Endometrium (tissue), 2 donors: ENCODE results near the gene TEF.

Experiments used
- FAIRE-seq: peaks from 2 replicates; lab custom pipeline; 2012; peaks lifted over from hg19 to GRCh38; lab: Jason Lieb, UNC
- donor health status: control.
- donor health status: control.

Gene TEF

DNA sequence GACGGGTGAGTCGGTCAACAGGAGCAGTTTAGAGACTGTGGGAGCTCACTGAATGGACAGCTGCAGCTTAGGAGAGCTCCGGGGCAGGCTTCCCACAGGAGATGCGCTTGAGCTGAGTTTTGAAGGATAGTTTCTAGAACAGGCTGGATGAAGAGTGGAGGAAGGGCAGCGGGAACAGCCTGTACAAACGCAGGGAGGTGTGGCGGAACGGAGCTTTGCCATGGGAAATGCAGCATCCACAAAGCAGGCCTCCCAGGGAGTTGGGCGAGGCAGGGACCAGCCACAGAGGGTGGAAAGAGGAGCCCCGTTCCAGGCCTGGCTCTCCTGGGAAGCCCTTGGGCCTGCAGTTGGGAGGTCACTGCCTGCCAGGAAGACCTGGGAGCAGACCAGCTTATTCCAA is 26.8 kb upstream of the TEF start:
- FAIRE-seq: no peak

GRCh38 chr22:41355895-41356294 is 25.8 kb upstream of the TEF start:
- FAIRE-seq: no peak

- no peak for FAIRE-seq
Measured at GRCh38 chr22:41356430-41357028, 25.2 kb upstream of the TEF start.

GRCh38 chr22:41357191-41357590 is 24.6 kb upstream of the TEF start:
- FAIRE-seq: no peak

DNA sequence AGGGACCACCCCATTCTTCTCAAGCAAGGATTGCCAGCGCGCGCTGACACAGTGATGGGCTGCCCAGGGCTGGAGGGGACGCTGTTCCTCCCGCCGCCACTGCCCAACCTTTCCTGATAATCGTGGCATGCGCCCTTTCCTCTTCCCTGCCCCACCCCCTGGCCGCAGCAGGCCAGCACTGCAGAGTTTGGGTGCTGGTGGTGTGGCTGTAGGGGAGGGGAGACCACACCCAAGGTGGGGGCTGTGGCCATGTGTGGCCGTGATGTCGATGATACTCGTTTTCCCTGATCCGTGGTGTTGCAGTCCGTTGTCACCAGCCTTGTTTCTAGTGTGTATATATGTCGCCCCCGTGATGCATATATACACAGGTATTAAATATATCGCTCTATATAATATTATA is 22.8 kb upstream of the TEF start:
- FAIRE-seq: no peak

- no peak for FAIRE-seq
Measured at GRCh38 chr22:41359376-41359775, 22.4 kb upstream of the TEF start.

GRCh38 chr22:41360126-41360525 is 21.6 kb upstream of the TEF start:
- FAIRE-seq: no peak

DNA sequence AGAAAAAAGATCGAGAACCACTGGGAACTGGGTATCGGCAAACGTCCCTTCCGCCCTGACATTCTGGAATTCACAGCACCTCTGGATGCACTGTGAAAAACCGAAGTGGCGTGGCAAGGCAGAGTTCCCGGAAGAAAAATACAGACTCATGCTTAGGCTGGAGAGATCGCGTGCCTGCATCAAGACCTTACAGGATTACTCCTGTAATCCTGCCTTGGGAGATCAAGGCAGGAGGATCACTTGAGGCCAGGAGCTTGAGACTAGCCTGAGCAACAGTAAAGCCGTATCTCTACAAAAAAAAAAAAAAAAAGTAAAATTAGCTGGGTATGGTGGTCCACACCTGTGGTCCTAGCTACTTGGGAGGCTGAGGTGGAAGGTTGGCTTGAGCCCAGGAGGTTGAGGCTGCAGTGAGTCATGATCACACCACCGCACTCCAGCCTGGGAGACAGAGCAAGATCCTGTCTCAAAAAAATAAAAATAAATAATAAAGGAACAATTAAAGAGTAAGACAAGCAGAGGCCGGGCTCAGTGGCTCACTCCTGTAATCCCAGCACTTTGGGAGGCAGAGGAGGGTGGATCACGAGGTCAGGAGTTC is 19.9 kb upstream of the TEF start:
- no peak for FAIRE-seq

DNA sequence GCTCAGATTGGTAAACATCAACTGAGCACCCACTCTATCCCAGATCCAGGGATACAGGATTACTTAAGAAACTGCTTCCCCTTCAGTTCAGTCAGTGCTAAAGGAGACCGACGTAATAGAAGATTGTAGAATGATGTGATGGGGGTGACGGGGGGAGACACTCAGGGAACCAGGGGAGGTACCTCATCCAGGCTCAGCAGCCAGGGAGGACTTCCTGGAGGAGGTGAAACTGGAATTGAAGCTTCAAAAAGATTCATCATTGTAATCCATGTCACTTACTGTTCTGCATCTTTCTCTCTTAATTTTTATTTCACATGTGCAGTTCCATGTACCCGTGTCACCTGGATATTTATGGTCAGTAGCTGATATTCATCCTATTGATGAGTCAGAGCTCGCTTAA is 19.1 kb upstream of the TEF start:
- FAIRE-seq: no peak

DNA sequence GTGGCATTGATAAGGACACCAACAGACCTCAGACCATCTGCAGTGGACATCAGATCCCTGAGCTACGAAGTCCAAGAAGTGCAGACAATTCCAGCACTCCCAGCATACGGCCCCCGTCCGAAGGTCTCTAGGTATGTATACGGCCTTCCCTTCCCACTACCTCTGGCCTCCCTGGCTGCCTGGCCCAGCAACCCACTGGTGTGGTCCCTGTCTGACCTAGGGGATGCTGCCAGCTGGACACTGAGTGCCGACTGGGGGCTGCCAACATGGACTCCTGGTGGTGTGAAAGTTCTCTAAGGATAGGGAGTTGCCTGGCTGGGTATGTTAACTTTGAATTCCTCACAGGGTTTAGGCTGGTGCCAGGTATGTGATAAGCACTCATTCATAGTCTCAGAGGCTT is 17.5 kb upstream of the TEF start:
- no peak for FAIRE-seq

- no peak for FAIRE-seq
Measured at GRCh38 chr22:41364955-41365354, 16.8 kb upstream of the TEF start.

DNA sequence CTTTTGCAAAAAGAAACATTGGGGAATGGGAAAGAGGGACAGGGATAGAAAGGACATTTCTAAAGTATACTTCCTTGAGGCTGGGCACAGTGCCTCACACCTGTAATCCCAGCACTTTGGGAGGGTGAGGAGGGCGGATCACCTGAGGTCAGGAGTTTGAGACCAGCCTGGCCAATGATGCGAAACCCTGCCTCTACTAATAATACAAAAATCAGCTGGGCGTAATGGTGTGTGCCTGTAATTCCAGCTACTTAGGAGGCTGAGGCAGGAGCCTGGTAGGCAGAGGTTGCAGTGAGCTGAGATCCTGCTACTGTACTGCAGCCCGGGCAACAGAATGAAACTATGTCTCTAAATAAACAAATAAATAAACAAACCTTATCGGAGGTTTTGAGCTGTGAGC is 16.3 kb upstream of the TEF start:
- FAIRE-seq: no peak

GRCh38 chr22:41366323-41367029 is 15.3 kb upstream of the TEF start:
- FAIRE-seq: no peak

- peak; percentile 4 for FAIRE-seq
Measured at GRCh38 chr22:41367039-41367679, 14.6 kb upstream of the TEF start.

DNA sequence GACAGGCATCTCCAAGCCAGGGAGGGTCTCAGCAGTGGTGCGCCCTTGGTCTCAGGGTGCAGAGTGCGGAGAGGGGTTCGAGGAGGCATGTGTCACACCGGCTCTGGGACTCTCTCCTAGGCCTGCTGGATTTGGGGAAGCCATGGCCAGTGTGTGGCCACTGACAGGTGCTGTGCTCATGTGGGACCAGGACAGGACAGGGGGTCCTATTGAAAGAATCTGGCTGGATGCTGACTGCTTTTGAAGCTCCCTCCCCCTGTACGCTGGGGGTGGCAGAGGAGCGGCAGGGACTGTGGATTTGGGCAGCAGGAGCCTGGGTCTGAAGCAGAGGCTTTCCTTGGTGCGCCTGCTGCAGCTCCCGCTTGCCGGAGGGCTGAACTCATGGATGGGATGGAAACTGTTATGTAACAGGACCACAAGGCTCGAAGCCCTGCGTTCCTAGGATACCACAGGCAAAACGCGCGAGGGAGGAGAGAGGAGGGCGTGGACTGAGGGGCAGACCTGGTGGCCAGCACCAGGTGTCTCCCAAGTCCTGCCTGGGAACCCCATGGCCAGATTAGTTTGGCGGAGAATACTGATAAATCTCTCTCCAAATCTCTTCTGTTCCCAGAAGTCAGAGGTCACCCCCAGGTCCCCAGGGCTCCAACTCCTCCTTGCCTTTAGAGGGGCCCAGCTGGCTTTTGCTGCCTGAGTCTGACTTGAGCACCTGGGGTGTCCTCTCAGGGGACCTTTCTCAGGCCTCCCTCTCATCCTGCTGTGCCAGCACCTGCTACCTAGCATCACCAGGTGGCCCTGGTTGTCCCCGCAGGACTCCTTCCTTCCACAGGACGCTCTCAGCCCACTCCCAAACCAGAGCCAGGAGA is 13.8 kb upstream of the TEF start:
- FAIRE-seq: no peak

- no peak for FAIRE-seq
Measured at GRCh38 chr22:41368543-41369423, 13.0 kb upstream of the TEF start.

DNA sequence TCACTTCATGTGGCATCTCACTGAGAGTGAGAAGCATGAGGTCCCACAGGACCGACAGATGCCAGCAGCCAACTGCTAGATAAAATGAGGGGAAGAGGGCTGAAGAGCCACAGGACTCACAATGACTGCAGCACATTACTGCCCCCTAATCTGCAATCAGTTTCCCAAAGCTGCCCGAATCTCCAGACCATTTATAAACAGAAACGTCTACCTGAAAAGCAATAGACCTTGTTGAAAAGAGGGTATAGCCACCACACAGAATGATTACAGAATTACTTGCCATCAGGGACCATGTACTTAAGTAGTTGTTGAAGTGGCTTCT is 12.4 kb upstream of the TEF start:
- FAIRE-seq: no peak

DNA sequence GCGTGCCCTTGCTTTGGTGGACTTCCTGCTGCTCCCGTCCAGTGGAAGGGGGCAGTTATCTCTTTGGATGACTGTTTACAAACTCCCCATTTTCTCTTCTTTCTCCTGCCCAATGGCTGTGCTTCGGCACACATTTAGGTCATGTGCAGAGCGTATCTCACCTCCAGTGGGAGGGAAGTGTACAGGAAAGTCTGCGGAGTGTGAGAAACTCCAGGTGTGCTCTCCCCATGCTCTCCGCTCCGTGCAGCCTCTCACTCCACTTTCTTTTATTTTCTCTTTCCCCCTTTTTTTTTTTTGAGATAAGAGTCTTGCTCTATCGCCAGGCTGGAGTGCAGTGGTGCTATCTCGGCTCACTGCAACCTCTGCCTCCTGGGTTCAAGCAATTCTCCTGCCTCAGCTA is 11.9 kb upstream of the TEF start:
- no peak for FAIRE-seq

DNA sequence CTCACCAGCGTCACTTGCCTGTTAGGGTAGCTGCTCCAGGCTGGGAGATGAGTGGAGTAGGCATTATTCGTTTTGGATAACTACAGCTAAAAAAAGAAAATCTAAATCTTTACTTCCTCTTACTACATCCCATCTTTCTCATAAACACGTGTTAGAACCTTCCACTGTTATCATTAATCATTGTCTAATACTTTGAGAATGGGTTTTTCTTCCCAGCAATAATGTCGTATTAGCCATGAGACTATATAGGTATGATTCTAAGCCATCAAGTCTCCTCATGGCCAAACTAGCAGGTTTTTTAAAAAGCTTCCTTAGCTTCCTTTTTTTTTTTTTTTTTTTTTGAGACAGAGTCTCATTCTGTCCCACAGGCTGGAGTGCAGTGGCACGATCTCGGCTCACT is 3.9 kb upstream of the TEF start:
- no peak for FAIRE-seq

DNA sequence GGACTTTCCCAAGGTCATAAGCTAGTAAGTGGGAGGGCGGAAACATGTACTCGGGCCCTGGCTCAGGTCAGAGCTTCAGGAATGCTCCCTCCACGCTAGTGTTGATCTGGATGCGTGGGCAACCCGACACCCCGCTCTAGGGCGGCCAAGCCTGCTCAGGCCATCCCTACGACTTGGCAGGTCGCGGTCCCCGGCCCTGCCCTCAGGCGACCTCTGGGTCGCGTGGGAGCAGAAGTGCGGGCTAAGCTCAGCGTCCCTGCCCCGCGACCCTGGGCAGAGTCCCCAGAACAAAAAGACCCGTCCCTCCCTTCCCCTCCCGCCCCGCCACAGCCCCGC is 781 bp upstream of the TEF start:
- FAIRE-seq: no peak

DNA sequence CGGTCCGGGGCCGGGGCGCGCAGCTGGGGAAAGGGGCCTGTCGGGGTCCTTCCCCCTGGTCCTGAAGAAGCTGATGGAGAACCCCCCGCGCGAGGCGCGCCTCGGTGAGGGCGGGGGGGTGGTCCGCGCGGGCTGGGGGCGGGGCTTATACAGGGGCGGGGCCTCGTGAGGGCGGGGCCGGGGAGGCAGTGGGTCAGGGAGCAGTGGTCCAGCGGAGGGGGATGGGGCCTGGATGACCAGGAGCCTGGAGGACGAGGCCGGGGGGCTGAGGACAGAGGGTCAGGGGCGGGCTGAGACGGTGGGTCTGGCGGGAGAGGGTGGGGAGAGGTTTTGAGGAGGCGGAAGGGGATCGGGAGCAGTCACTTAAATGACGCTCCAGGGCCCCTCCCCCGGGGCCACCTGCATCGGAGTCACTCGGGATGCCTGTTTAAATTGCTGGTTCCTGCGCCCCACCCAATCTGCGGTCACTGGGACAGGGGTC is 396 bp downstream of the TEF start:
- FAIRE-seq: no peak

GRCh38 chr22:41382610-41383009 is 868 bp downstream of the TEF start:
- no peak for FAIRE-seq
